ENCODE results near the gene CARD8. TPM values are rescaled to one million over a fixed set of nuclear protein-coding genes. Genes with fewer than 3 reads are reported as not detected.

The CARD8 gene
- total and polyA plus RNA-seq, 10 donors: 61.8 to 238 (median 161) TPM

DNA sequence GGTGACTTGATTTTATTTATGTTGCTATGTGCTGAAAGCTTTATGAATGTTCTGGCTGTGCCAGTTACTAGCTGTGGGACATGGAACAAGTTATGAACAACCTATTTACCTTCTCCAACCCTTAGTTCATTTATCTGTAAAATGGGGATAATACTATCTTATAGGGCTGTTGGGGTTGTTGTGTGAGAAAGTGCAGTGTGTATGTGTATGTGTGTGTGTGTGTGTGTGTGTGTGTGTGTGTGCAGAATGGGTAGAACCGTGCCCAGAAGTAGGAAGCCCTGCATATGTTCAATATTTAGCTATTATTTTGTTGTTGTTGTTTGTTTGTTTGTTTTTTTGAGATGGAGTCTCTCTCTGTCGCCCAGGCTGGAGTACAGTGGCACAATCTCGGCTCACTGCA lies 64.8 kb downstream of the CARD8 start:
- Histone ChIP-seq H3K27ac (no peak overlapping the region), H3K4me1 (peaks cover 0 to 11% (median 1%) of the 10 kb centered on the region in 6 donors), H3K4me3 (no peak overlapping the region), H3K9me3 (no peaks in the 10 kb centered on the region), H3K36me3 (peaks cover 0 to 40% (median 3%) of the 10 kb centered on the region in 6 donors), H3K27me3 (replicated peaks in 1 of 7) (peaks cover 0 to 9% (median 0%) of the 10 kb centered on the region in 7 donors)
- no peak for DNase-seq
- intact Hi-C loops (cut with DNase I; ENCODE audit: low total_unique reads): no loop called here
- WGBS, 5 donors: 86 to 97% (median 92%) methylated on average over 3 of the region's 3 CpGs
- no peak for TF ChIP-seq CTCF (IDR thresholded peaks at IDR 0.05 in 8 of 11, conservative IDR thresholded peaks at IDR 0.05 in 3 of 11)
- no peak for TF ChIP-seq POLR2AphosphoS5 (IDR thresholded peaks at IDR 0.05)
- TF ChIP-seq POLR2A (IDR thresholded peaks at IDR 0.05): no peak

GRCh38 chr19:48190288-48190884 lies 65.3 kb downstream of the CARD8 start:
- H3K4me3 ChIP-seq: no peak overlapping the region
- H3K27me3 ChIP-seq (replicated peaks in 1 of 7): peaks cover 0 to 9% (median 0%) of the 10 kb centered on the region in 7 donors
- intact Hi-C loops (cut with DNase I; ENCODE audit: low total_unique reads): no loop called here
- 81 to 88% (median 86%) methylated on average over 13 of the region's 13 CpGs for WGBS, 5 donors
- no peaks in the 10 kb centered on the region for H3K9me3 ChIP-seq
- no peak overlapping the region for H3K27ac ChIP-seq
- H3K36me3 ChIP-seq: peaks cover 0 to 40% (median 3%) of the 10 kb centered on the region in 6 donors
- DNase-seq: no peak
- TF ChIP-seq CTCF (IDR thresholded peaks at IDR 0.05 in 8 of 11, conservative IDR thresholded peaks at IDR 0.05 in 3 of 11) (peak in 6 of 11 experiments; percentile 10 to 33 (median 22)), POLR2AphosphoS5 (IDR thresholded peaks at IDR 0.05) (no peak), POLR2A (IDR thresholded peaks at IDR 0.05) (no peak)
- H3K4me1 ChIP-seq: peaks cover 0 to 14% (median 1%) of the 10 kb centered on the region in 6 donors

DNA sequence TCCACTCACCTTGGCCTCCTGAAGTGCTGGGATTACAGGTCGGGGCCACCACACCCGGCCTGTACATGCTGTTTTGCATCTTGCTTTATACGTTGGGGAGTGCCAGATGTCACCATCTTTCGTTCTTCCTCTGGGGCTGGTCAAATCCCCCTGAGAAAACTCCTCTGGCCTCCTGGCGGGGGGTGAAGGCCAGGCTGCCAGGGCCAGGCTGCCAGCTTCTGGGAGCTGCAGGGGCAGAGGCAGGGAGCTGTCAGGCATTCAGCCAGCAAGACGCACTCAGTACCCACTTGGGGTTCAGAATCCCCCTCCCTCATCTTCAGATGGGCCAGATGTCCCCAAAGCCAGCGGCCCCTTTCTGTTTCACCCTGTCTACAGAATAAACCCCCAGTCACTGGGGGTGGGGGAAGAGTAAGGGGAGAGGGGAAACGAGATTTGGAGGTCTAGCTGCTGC lies 69.1 kb downstream of the CARD8 start:
- no peaks in the 10 kb centered on the region for H3K27me3 ChIP-seq (replicated peaks in 1 of 7)
- H3K9me3 ChIP-seq: peaks cover 0 to 12% (median 10%) of the 10 kb centered on the region in 8 donors
- no peak for DNase-seq
- peak overlapping the region in 3 of 8 donors; percentile 7 to 41 (median 26) for H3K27ac ChIP-seq
- peaks cover 0 to 14% (median 1%) of the 10 kb centered on the region in 6 donors for H3K4me1 ChIP-seq
- no peak overlapping the region for H3K4me3 ChIP-seq
- peaks cover 0 to 51% (median 6%) of the 10 kb centered on the region in 6 donors for H3K36me3 ChIP-seq
- WGBS, 5 donors: 64 to 77% (median 67%) methylated on average over 8 of the region's 8 CpGs
- intact Hi-C loops (cut with DNase I; ENCODE audit: low total_unique reads): no loop called here
- TF ChIP-seq CTCF (IDR thresholded peaks at IDR 0.05 in 8 of 11, conservative IDR thresholded peaks at IDR 0.05 in 3 of 11): no peak
- peak in 1 of 3 donors; percentile 8 for TF ChIP-seq POLR2AphosphoS5 (IDR thresholded peaks at IDR 0.05)

DNA sequence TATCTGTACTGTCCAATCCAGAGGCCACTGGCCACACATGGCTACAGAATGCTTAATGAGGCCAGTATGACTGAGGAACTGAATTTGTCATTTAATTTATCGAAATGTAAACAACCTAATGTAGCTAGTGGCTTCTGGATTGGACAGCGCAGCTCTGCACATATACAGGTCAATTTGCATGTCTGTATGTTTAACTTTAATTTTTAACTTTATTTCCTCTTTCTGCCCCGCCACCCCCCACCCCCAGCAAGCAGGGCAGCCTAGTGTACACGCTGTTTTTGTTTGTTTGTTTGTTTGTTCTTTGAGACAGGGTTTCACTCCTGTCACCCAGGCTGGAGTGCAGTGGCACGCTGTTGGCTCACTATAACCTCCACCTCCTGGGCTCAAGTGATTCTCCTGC lies 69.7 kb downstream of the CARD8 start:
- 71 to 88% (median 78%) methylated on average over 5 of the region's 5 CpGs for WGBS, 5 donors

More for the DNA sequence above, 69.7 kb downstream of the CARD8 start:
- peaks cover 0 to 57% (median 5%) of the 10 kb centered on the region in 6 donors for H3K36me3 ChIP-seq
- H3K27me3 ChIP-seq (replicated peaks in 1 of 7): no peaks in the 10 kb centered on the region
- intact Hi-C loops (cut with DNase I; ENCODE audit: low total_unique reads): no loop called here
- peaks cover 0 to 14% (median 1%) of the 10 kb centered on the region in 6 donors for H3K4me1 ChIP-seq
- H3K27ac ChIP-seq: peak overlapping the region in 3 of 8 donors; percentile 7 to 41 (median 26)
- TF ChIP-seq POLR2AphosphoS5 (IDR thresholded peaks at IDR 0.05): no peak
- TF ChIP-seq POLR2A (IDR thresholded peaks at IDR 0.05): no peak
- no peak for TF ChIP-seq CTCF (IDR thresholded peaks at IDR 0.05 in 8 of 11, conservative IDR thresholded peaks at IDR 0.05 in 3 of 11)
- DNase-seq: peak; percentile 14
- no peak overlapping the region for H3K4me3 ChIP-seq
- H3K9me3 ChIP-seq: peaks cover 0 to 17% (median 16%) of the 10 kb centered on the region in 8 donors

Measured in spleen (tissue), 11 donors.